ACC112 (cell line): ENCODE results near the gene RDH5.

Experiments used
- H2AFZ ChIP-seq: fragments of 200-600 bp; sonication (generic); one replicate; pipeline ENCODE4 v1.6.0; 2017; ENCODE audit warnings: antibody characterized with exemption, low read length; ENCODE audit not compliant: unreplicated experiment
- H3K27ac ChIP-seq: fragments of 200-600 bp; sonication (generic); 2 replicates; pipeline ENCODE4 v1.5.1; 2014; ENCODE audit warnings: low read depth, mild to moderate bottlenecking, antibody characterized with exemption, low read length, moderate library complexity
- H3K27me3 ChIP-seq: fragments of 200-600 bp; sonication (generic); 2 replicates; pipeline ENCODE4 v1.6.1; 2014; ENCODE audit warnings: mild to moderate bottlenecking, antibody characterized with exemption, low read length, moderate library complexity, mixed read lengths; ENCODE audit not compliant: insufficient read depth
- H3K36me3 ChIP-seq: fragments of 200-600 bp; sonication (generic); 2 replicates; pipeline ENCODE4 v1.6.1; 2016; ENCODE audit warnings: mild to moderate bottlenecking, antibody characterized with exemption, low read length, moderate library complexity, mixed read lengths; ENCODE audit not compliant: insufficient read depth
- H3K4me1 ChIP-seq: fragments of 200-600 bp; sonication (generic); one replicate; pipeline ENCODE4 v1.6.1; 2016; ENCODE audit warnings: low read length, mixed read lengths; ENCODE audit not compliant: insufficient read depth, unreplicated experiment, control insufficient read depth
- H3K4me3 ChIP-seq: fragments of 200-600 bp; sonication (generic); 2 replicates; pipeline ENCODE4 v1.5.1; 2014; ENCODE audit warnings: mild to moderate bottlenecking, low read depth, low read length
- H3K79me2 ChIP-seq: fragments of 200-600 bp; sonication (generic); one replicate; pipeline ENCODE4 v1.6.0; 2016; ENCODE audit warnings: low read length; ENCODE audit not compliant: control insufficient read depth, unreplicated experiment, insufficient read depth

The RDH5 gene

DNA sequence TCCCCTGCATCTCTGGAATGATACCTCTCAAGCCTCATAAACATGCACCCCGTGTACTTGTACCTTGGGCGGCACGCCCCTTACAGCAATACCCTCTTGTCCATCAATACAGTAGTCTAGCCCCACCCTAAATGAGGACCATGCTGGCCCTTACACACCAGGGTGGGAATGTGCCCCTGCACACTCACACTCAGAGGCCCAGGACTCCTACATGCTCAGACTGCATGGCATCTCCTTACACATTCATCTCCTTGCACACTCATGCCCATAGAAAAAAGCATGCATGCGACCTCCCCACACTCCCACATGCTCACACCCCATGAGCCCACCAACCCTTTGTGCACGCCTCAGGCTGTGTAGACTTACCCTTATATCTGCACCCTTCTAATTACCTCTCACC, 34.5 kb upstream of the RDH5 start:
- H3K27me3 ChIP-seq, result no peaks in the 10 kb centered on the region
- no peak overlapping the region for H3K27ac ChIP-seq
- no peaks in the 10 kb centered on the region for H3K79me2 ChIP-seq

GRCh38 chr12:55686366-55687010, 33.7 kb upstream of the RDH5 start:
- Histone ChIP-seq H2AFZ (no peak overlapping the region), H3K79me2 (no peaks in the 10 kb centered on the region), H3K36me3 (no peaks in the 10 kb centered on the region), H3K27ac (no peak overlapping the region), H3K4me3 (no peak overlapping the region), H3K4me1 (peaks cover 7% of the 10 kb centered on the region), H3K27me3 (no peaks in the 10 kb centered on the region)

More for the DNA sequence above, 34.5 kb upstream of the RDH5 start:
- no peak overlapping the region for H2AFZ ChIP-seq
- peaks cover 13% of the 10 kb centered on the region for H3K4me1 ChIP-seq
- H3K36me3 ChIP-seq, result no peaks in the 10 kb centered on the region
- no peak overlapping the region for H3K4me3 ChIP-seq

DNA sequence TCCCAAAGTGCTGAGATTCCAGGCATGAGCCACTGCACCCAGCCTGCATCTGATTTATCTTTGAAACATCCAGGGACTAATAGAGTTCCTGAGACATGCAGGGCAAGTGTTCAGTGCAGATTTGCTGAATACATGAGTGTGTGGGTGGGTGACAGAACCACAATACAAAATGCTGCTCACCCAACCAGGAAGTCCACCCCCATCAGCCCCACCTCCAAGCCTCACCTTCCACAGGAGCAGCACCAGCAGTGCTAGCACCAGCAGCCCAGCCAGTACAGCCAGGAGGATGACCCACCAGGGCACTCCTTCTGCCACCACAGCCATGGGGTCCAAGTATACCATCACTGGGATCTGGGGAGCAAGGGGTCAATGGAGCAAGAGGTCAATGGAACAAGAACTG, 32.4 kb upstream of the RDH5 start:
- H3K36me3 ChIP-seq, result no peaks in the 10 kb centered on the region
- no peak overlapping the region for H2AFZ ChIP-seq
- no peak overlapping the region for H3K4me3 ChIP-seq
- H3K79me2 ChIP-seq, result no peaks in the 10 kb centered on the region
- H3K27ac ChIP-seq, result no peak overlapping the region
- no peaks in the 10 kb centered on the region for H3K27me3 ChIP-seq
- no peaks in the 10 kb centered on the region for H3K4me1 ChIP-seq

- no peaks in the 10 kb centered on the region for H3K79me2 ChIP-seq
- H3K27ac ChIP-seq, result no peak overlapping the region
- no peak overlapping the region for H2AFZ ChIP-seq
- no peaks in the 10 kb centered on the region for H3K27me3 ChIP-seq
- no peaks in the 10 kb centered on the region for H3K36me3 ChIP-seq
- H3K4me1 ChIP-seq, result no peaks in the 10 kb centered on the region
- no peak overlapping the region for H3K4me3 ChIP-seq
Measured at GRCh38 chr12:55688716-55689655, 31.2 kb upstream of the RDH5 start.

GRCh38 chr12:55692631-55693322, 27.4 kb upstream of the RDH5 start:
- Histone ChIP-seq H3K27ac (no peak overlapping the region), H3K4me3 (no peak overlapping the region), H3K36me3 (no peaks in the 10 kb centered on the region), H3K79me2 (no peaks in the 10 kb centered on the region), H3K4me1 (no peaks in the 10 kb centered on the region), H2AFZ (no peak overlapping the region), H3K27me3 (no peaks in the 10 kb centered on the region)

- Histone ChIP-seq H3K36me3 (no peaks in the 10 kb centered on the region), H3K27me3 (no peaks in the 10 kb centered on the region), H2AFZ (no peak overlapping the region), H3K79me2 (no peaks in the 10 kb centered on the region), H3K27ac (no peak overlapping the region), H3K4me3 (no peak overlapping the region), H3K4me1 (no peaks in the 10 kb centered on the region)
Measured at GRCh38 chr12:55693323-55694187, 26.6 kb upstream of the RDH5 start.

DNA sequence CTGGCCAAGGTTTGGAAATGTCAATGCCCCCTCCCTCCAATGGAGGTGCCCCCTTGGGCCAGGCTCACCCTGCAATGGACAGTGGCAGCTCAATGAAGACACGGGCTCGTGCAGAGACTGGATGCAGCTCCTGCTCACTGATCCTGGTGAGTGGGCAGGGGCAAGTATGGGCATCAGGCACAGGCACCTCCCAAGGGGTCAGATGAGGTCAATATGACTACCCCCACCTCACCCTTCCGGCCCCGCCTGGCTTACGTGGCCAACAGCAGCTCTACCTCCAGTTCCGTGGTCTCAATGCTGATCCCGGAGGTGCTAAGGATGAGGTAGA, 26.0 kb upstream of the RDH5 start:
- Histone ChIP-seq H3K79me2 (no peaks in the 10 kb centered on the region), H3K4me3 (no peak overlapping the region), H2AFZ (no peak overlapping the region), H3K27ac (no peak overlapping the region), H3K4me1 (no peaks in the 10 kb centered on the region), H3K36me3 (no peaks in the 10 kb centered on the region), H3K27me3 (no peaks in the 10 kb centered on the region)

- no peak overlapping the region for H2AFZ ChIP-seq
- no peaks in the 10 kb centered on the region for H3K79me2 ChIP-seq
- no peaks in the 10 kb centered on the region for H3K36me3 ChIP-seq
- no peaks in the 10 kb centered on the region for H3K27me3 ChIP-seq
- H3K4me3 ChIP-seq, result no peak overlapping the region
- no peaks in the 10 kb centered on the region for H3K4me1 ChIP-seq
- no peak overlapping the region for H3K27ac ChIP-seq
Measured at GRCh38 chr12:55694651-55695050, 25.5 kb upstream of the RDH5 start.

GRCh38 chr12:55695349-55695748, 24.8 kb upstream of the RDH5 start:
- Histone ChIP-seq H3K79me2 (no peaks in the 10 kb centered on the region), H3K4me3 (no peak overlapping the region), H3K27ac (no peak overlapping the region), H2AFZ (no peak overlapping the region), H3K27me3 (no peaks in the 10 kb centered on the region), H3K4me1 (peaks cover under 1% of the 10 kb centered on the region), H3K36me3 (no peaks in the 10 kb centered on the region)

GRCh38 chr12:55696141-55696540, 24.1 kb upstream of the RDH5 start:
- H3K27me3 ChIP-seq, result no peaks in the 10 kb centered on the region
- H3K79me2 ChIP-seq, result no peaks in the 10 kb centered on the region
- H3K4me1 ChIP-seq, result peaks cover 9% of the 10 kb centered on the region
- H3K27ac ChIP-seq, result no peak overlapping the region
- no peak overlapping the region for H3K4me3 ChIP-seq
- no peak overlapping the region for H2AFZ ChIP-seq
- no peaks in the 10 kb centered on the region for H3K36me3 ChIP-seq
